Activated CD4-positive, alpha-beta T cell treated with anti-CD3 and anti-CD28 coated beads for 1 hour (primary cell): ENCODE data around the gene COL16A1.

Source experiments
- DNase-seq: peaks from one replicate; pipeline ENCODE4 v3.0.0-alpha.2; 2020

COL16A1 gene

GRCh38 chr1:31663622-31664452, 40.0 kb downstream of the COL16A1 start:
- peak; percentile 48 for DNase-seq

GRCh38 chr1:31662463-31662862, 41.4 kb downstream of the COL16A1 start:
- DNase-seq = no peak

- no peak for DNase-seq
These were observed 42.0 kb downstream of the COL16A1 start for GRCh38 chr1:31661856-31662255.

- DNase-seq = no peak
These were observed 42.9 kb downstream of the COL16A1 start for GRCh38 chr1:31660871-31661455.

GRCh38 chr1:31659889-31660288, 43.9 kb downstream of the COL16A1 start:
- DNase-seq = no peak

GRCh38 chr1:31658721-31659120, 45.1 kb downstream of the COL16A1 start:
- DNase-seq = no peak

GRCh38 chr1:31657972-31658510, 45.8 kb downstream of the COL16A1 start:
- DNase-seq = no peak

GRCh38 chr1:31657020-31657804, 46.6 kb downstream of the COL16A1 start:
- no peak for DNase-seq

GRCh38 chr1:31655756-31656155, 48.1 kb downstream of the COL16A1 start:
- DNase-seq = no peak

- no peak for DNase-seq
These were observed 48.7 kb downstream of the COL16A1 start for GRCh38 chr1:31655104-31655503.

GRCh38 chr1:31654474-31654776, 49.4 kb downstream of the COL16A1 start:
- no peak for DNase-seq

- DNase-seq = no peak
These were observed 49.9 kb downstream of the COL16A1 start for GRCh38 chr1:31653717-31654473.

- DNase-seq = no peak
These were observed 50.8 kb downstream of the COL16A1 start for GRCh38 chr1:31652891-31653499.

GRCh38 chr1:31651766-31652165, 52.1 kb downstream of the COL16A1 start:
- DNase-seq = no peak

GRCh38 chr1:31651089-31651420, 52.8 kb downstream of the COL16A1 start:
- DNase-seq = no peak

GRCh38 chr1:31650161-31651088, 53.4 kb downstream of the COL16A1 start:
- no peak for DNase-seq

- no peak for DNase-seq
These were observed 55.0 kb downstream of the COL16A1 start for GRCh38 chr1:31648641-31649357.

GRCh38 chr1:31648190-31648589, 55.6 kb downstream of the COL16A1 start:
- no peak for DNase-seq

- no peak for DNase-seq
These were observed 56.7 kb downstream of the COL16A1 start for GRCh38 chr1:31647106-31647505.

- no peak for DNase-seq
These were observed 57.4 kb downstream of the COL16A1 start for GRCh38 chr1:31646259-31646960.
